ENCODE results near the gene LPXN.
"Not testable (repeated sequence)": the region's sequence is repeated elsewhere in the genome, so short reads cannot be mapped to it uniquely, and the experiment has no call there.

Gene LPXN

DNA sequence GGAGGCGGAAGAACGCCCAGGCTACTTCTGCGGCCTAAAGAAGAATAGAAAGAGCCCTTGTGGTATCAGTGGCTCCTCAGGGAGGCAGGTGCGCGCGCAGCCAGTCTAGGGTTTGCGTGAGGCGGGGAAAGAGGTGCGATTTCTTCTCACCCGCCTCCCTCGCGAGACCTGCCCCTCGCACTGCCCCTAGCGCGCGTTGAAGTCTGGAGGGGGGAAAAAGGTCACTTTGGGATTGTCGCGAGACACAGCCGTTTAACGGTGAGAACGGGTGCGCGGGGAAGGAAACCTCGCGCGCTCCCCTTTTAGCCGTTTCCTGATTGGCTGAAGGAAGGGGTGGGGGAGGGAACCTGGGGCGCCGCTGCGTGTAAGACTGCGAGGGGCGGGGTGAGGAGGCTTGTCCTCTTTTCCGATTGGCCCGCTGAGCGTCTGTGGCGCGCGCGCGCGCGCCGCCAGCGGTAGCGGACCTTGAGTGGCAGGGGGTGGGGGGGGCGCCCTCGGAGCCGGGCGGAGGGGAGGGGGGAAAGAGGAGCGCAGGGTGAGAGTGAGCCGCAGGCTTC lies 3.1 kb upstream of the LPXN start, which contains the start of gene ZFP91:
TSS of gene ZFP91 (plus strand) at position 429 of the 557 bp plus-strand sequence. CDS start 219 bp downstream, outside the sequence.
- DNase-seq: peak; percentile 97 to 99

DNA sequence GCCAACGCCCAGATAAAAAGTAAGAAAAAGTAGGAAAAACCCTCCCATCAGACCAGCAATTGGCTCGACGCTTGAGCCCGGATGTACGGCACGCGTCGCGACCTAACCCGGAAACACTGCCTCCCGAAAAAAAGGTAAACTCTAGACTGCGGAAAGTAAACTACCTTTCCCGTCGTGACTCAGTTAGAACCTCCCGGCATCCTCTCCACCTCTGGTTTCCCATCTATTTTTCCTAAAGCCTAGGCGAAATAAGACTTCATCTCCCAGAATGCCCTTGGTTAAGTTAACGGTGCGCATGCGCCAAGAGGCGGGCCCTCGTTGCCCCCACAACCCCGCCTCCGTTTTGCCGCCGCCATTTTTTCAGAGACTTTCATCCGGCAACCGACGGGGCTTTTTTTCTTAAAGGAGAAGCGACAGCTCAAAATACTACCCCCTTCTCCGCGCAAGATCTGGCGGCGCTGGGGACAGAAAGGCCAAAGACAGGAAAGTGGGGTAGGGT lies 2.5 kb upstream of the LPXN start:
- DNase-seq: peak; percentile 99

DNA sequence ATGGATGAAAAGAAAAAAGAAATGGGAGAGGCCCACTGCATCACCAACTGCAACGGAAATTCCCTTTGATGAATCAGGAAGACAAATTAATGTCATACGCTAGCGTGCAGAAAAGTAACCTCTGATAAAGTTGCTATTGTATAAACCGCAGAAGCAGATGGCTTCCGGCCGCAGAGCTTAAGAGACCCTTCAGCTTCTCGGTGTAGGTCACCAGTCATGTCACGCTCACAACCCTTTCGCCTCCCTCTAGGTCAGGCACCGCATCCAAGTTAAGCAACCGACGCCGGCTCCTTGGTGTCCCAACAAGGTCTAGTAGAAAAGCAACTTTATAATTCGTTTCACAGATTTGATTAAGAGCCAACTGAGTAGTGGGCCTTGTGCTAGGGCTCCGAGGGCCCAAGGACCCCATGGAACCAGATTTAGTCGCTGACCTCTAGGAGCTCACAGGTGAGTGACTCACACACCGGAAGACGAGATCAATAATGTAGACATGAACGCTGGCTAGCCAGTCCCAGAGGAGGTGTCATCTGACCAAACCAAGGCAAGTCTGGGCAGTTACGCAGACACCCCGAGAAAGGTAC lies 2.0 kb upstream of the LPXN start:
- DNase-seq: peak; percentile 56 to 76

DNA sequence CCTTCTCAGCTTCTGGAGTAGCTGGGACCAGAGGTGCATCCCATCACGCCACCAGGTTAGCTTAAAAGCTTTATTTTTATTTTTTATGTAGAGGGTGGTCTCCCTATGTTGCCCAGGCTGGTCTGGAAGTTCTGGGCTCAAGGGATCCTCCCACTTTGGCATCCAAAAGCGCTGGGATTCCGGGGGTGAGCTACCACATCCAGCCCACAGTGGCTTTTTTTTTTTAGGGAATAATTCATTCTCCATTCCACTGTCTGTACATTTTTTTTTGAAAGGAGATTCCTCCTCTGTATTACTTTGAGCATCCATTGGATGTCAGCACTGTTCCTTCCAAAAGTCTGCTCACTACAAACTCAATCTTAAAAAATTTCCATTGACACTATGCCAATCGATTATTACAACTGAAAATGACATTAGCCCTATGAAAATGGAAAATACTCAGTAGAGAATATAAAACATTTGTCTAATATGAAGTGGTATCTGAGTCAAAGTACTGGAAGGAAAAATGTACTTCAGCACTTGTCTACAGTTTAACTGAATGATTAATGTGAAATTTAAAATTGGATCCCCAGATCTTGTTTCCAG lies 1.3 kb upstream of the LPXN start:
- DNase-seq: peak in 1 of 2 experiments; percentile 10

GRCh38 chr11:58574881-58575280 lies 775 bp downstream of the LPXN start:
- DNase-seq: no peak

GRCh38 chr11:58573451-58574104 lies 2.1 kb downstream of the LPXN start:
- no peak for DNase-seq

- DNase-seq: not testable (repeated sequence)
Measured at GRCh38 chr11:58572906-58573305, 2.8 kb downstream of the LPXN start.

GRCh38 chr11:58567889-58568512 lies 7.7 kb downstream of the LPXN start:
- peak; percentile 27 to 70 for DNase-seq

GRCh38 chr11:58564231-58564630 lies 11.4 kb downstream of the LPXN start:
- no peak for DNase-seq

DNA sequence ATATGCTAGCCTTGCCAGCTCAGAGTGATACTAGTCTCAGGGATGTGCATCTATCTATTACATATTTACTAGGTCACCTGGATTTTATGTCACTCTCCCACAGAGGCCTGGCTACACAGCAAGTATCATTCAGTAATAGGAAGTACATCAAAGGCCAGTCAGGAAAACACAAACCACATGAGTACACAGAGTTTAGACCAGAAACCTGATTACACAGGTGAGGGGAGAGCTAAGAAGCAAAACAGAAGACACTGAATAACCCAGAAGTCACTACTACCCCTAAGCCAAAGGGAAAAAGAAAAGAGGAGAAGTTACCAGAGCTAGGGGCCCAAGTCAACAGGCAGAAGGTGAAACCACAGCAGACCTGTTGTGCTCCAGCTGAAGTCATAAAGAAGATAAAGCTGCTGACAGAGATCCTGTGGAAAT lies 13.3 kb downstream of the LPXN start:
- DNase-seq: no peak

GRCh38 chr11:58561394-58562098 lies 14.1 kb downstream of the LPXN start:
- no peak for DNase-seq

DNA sequence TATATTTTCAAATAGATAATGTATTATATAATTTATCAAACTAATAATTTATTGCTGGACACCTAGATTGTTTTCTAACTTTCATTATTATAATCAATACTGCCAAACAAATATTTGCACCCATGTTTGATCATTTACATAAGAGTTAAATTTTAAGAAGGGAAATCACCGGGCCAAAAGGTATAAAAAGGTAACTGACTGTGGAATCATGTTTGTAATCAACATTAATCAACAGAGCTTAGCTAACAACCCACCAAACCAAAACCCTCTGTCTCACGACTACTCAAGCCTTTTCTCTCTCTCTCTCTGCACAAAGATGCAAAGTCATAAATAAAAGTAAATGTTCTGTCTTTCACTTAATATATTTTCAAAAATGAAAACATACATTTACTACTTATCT lies 14.8 kb downstream of the LPXN start:
- DNase-seq: no peak

GRCh38 chr11:58549644-58550043 lies 26.0 kb downstream of the LPXN start:
- DNase-seq: no peak

- DNase-seq: no peak
Measured at GRCh38 chr11:58546841-58547240, 28.8 kb downstream of the LPXN start.

DNA sequence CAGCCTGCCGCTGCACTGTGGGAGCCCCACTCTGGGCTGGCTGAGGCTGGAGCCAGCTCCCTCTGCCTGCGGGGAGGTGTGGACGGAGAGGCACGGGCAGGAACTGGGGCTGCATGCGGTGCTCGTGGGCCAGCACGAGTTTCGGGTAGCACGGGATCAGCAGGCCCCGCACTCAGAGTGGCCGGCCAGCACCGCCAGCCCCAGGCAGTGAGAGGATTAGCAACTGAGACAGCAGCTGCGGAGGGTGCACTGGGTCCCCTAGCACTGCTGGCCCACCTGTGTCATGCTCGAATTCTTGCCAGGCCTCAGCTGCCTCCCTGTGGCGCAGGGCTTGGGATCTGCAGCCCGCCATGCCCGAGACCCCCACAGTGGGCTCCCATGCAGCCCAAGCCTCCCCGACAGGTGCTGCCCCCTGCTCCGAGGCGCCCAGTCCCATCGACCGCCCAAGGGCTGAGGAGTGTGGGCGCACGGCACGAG lies 43.8 kb downstream of the LPXN start:
- DNase-seq: no peak

DNA sequence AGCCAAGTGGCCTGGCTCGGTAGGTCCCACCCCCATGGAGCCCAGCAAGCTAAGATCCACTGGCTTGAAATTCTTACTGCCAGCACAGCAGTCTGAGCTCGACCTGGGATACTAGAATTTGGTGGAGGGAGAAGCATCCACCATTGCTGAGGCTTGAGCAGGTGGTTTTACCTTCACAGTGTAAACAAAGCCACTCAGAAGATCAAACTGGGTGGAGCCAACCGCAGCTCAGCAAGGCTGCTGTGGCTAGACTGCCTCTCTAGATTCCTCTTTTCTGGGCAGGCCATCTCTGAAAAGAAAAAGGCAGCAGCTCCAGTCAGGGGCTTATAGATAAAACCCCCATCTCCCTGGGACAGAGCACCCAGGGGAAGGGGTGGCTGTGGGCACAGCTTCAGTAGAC lies 45.4 kb downstream of the LPXN start:
- DNase-seq: peak in 1 of 2 experiments; percentile 30

DNA sequence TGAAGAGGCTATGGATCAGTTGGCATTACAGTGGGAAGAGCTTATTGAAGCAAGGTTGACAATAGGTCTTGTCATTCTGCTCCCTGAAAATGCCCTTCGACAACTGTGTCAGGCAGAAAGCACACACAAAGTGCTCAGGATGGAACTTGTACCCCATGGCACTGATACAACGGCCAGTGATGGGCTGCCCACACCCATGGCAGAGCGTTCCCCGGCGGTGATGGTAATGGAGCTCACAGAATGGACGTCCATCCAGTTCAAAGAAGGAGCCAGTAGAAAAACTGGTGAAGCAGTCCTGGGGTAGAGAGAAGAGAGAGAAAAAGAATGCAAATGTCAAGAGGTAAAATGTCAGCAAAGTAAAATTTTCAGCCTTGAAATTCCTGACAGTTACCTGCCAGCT lies 48.2 kb downstream of the LPXN start:
- no peak for DNase-seq

DNA sequence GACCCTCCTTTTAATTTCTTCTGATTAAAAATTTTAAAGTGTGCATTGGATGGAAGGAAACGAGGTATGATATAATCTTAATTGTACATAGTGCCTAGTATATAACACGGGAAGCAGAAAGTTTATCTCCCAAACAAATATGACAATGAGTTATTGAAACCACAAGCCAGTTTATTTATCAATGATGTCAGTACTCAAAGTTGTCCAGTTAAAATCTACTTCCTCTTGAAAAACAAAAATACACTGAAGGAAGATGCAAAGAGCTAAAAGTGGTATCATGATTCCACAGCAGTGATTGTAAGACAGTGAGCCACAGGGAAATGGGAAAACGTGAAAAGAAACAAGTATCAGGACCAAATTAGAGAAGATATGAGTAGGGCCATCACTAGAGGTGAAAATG lies 48.9 kb downstream of the LPXN start:
- no peak for DNase-seq

DNA sequence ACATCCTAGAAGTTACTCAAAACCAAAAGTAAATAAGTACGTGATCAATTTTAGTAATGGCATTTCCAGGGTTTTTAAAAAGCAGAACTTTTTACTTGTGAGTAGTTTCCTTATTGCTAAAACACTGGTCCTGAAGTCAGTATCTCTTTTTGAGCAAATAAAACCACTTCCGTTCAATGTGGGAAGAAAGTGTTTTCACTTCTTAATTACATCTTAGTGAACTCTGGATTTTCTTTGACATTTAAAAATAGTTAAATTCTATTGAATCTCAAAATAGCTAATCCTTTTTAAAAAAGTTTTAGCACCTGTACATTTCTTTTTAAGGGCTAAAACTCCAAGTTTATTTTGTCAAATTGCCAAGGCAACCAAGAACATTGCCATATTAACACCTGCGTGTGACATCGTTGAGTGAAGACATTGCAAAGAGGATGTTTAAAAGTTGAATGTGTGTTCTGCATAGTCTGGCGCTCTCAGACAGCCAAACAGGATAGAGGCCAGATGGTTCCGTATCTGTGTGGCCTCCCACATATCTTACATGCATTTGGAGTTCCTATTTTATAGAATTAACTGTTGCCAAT lies 50.5 kb downstream of the LPXN start:
- no peak for DNase-seq

GRCh38 chr11:58524232-58525036 lies 51.2 kb downstream of the LPXN start:
- DNase-seq: peak; percentile 75 to 87

DNA sequence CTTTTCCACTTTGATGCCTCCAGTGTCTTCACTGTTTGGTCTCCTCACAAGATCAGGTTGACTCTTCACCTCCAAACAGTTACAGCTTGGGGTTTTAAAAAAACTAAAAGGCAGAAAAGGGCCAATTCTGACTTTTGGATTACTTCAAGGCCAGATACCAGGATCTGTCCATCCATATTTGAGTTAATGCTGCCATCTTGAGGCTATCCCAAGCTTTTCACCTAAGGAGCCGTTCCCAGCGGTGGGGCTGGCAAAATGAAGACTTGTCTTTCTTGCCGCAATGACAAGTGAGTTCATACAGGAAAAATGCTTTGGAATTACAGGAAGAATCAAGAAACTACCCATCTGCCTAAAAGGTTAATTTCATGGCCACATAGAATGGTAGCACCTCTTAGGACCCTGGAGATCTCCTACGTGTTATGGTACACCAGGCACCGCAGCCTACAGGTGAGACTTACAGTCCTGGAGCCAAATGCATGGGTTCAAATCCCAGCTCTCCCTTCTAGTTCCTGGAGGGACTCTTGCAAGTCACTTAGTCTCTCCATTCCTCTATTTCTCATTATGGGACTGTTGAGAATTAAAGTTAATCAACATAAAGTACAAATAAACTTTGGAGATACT lies 61.8 kb downstream of the LPXN start:
- peak; percentile 46 to 76 for DNase-seq
